Fibroblast of lung (primary cell): Measurements from ENCODE around the gene SNN. TPM values are rescaled to one million over a fixed set of nuclear protein-coding genes. Genes with fewer than 3 reads are reported as not detected.

ENCODE experiments used
- DNase-seq, 2 donors: peaks; one replicate each; pipeline versions ENCODE4 v3.0.0 to v3.0.0-alpha.2; 2010; ENCODE audit warnings: low read depth in 2 of 2
- H2AFZ ChIP-seq: 2 replicates; pipeline ENCODE4 v1.5.1; 2012; ENCODE audit warnings: low read length, control low read depth, inconsistent platforms
- H3K27ac ChIP-seq: 2 replicates; pipeline ENCODE4 v1.5.1; 2011; ENCODE audit warnings: low read length, control low read depth; ENCODE audit not compliant: insufficient read depth
- H3K27me3 ChIP-seq: 2 replicates; pipeline ENCODE4 v1.5.1; 2011; ENCODE audit warnings: mild to moderate bottlenecking, low read length; ENCODE audit not compliant: control insufficient read depth, insufficient read depth
- H3K36me3 ChIP-seq: 2 replicates; pipeline ENCODE4 v1.5.1; 2011; ENCODE audit warnings: low read length; ENCODE audit not compliant: control insufficient read depth, insufficient read depth
- H3K4me1 ChIP-seq: 2 replicates; pipeline ENCODE4 v1.5.1; 2011; ENCODE audit warnings: low read length; ENCODE audit not compliant: control insufficient read depth, insufficient read depth; ENCODE audit errors: extremely low read depth
- H3K4me2 ChIP-seq: 2 replicates; pipeline ENCODE4 v1.5.1; 2011; ENCODE audit warnings: low read length, control low read depth; ENCODE audit not compliant: insufficient read depth; ENCODE audit errors: extremely low read depth
- H3K4me3 ChIP-seq, 4 experiments: fragments of 200-600 bp in 1 of 4; sonication (generic) in 1 of 4; replicated peaks in 1 of 4; 2 replicates each; pipeline ENCODE4 v1.5.1; 2011 to 2016; ENCODE audit warnings: low read length in 4 of 4, low read depth in 3 of 4, mild to moderate bottlenecking in 3 of 4, control low read depth in 2 of 4, inconsistent platforms in 1 of 4, mixed read lengths in 1 of 4; ENCODE audit not compliant: insufficient read depth in 1 of 4; ENCODE audit errors: control extremely low read depth in 1 of 4
- H3K79me2 ChIP-seq: 2 replicates; pipeline ENCODE4 v1.5.1; 2012; ENCODE audit warnings: mild to moderate bottlenecking, low read length, inconsistent platforms; ENCODE audit not compliant: control insufficient read depth, insufficient read depth
- H3K9ac ChIP-seq: 2 replicates; pipeline ENCODE4 v1.5.1; 2011; ENCODE audit warnings: mild to moderate bottlenecking, low read length, control low read depth; ENCODE audit not compliant: insufficient read depth
- H3K9me3 ChIP-seq: 2 replicates; pipeline ENCODE4 v1.5.1; 2012; ENCODE audit warnings: low read depth, low read length; ENCODE audit not compliant: control insufficient read depth, insufficient read depth
- H4K20me1 ChIP-seq: 2 replicates; pipeline ENCODE4 v1.5.1; 2011; ENCODE audit warnings: low read length; ENCODE audit not compliant: control insufficient read depth, insufficient read depth; ENCODE audit errors: extremely low read depth
- EZH2 ChIP-seq: IDR thresholded peaks from 2 replicates; pipeline ENCODE4 v1.5.1; 2012; ENCODE audit warnings: low read length, control low read depth, mild to moderate bottlenecking; ENCODE audit errors: missing control alignments
- polyA plus RNA-seq, 2 donors: library from polyadenylated mRNA; depleted of rRNA in 1 of 2; stranded (reverse) in 1 of 2; unstranded in 1 of 2; fragments of >200 nt; gene quantifications; 2 replicates each; pipeline ENCODE4 v1.2.1, GENCODE V29; 2011 to 2012; ENCODE audit warnings: missing spikeins in 1 of 2
- total RNA-seq: library from RNA; depleted of rRNA; stranded (reverse); fragments of >200 nt; gene quantifications from 2 replicates; pipeline ENCODE4 v1.2.1, GENCODE V29; 2014
- TF ChIP-seq, protein P1 (sequence below), 2 donors: IDR thresholded peaks in 1 of 2; conservative IDR thresholded peaks in 1 of 2; 1 replicate in 1 of 2; 2 replicates in 1 of 2; pipeline ENCODE4 v1.5.1; 2011 to 2012; ENCODE audit warnings: low read length in 2 of 2, control low read depth in 1 of 2, inconsistent platforms in 1 of 2, low read depth in 1 of 2, mild to moderate bottlenecking in 1 of 2

SNN gene
- total and polyA plus RNA-seq, 2 donors (not counting 1 experiment from before 2014, with no cell fraction given): 17.5 to 24.9 TPM

GRCh38 chr16:11621539-11621919, 46.7 kb upstream of the SNN start:
- Histone ChIP-seq H3K27ac (peak overlapping the region; percentile 23), H3K27me3 (no peaks in the 10 kb centered on the region), H2AFZ (peak overlapping the region; percentile 52), H3K4me3 (peak overlapping the region in 2 of 4 experiments; percentile 1 to 18), H4K20me1 (no peaks in the 10 kb centered on the region), H3K36me3 (no peaks in the 10 kb centered on the region), H3K4me2 (peak overlapping the region; percentile 71), H3K79me2 (no peaks in the 10 kb centered on the region), H3K9me3 (no peaks in the 10 kb centered on the region), H3K9ac (no peak overlapping the region), H3K4me1 (peaks cover 8% of the 10 kb centered on the region)
- no peak for TF ChIP-seq EZH2
- TF ChIP-seq, protein P1, sequence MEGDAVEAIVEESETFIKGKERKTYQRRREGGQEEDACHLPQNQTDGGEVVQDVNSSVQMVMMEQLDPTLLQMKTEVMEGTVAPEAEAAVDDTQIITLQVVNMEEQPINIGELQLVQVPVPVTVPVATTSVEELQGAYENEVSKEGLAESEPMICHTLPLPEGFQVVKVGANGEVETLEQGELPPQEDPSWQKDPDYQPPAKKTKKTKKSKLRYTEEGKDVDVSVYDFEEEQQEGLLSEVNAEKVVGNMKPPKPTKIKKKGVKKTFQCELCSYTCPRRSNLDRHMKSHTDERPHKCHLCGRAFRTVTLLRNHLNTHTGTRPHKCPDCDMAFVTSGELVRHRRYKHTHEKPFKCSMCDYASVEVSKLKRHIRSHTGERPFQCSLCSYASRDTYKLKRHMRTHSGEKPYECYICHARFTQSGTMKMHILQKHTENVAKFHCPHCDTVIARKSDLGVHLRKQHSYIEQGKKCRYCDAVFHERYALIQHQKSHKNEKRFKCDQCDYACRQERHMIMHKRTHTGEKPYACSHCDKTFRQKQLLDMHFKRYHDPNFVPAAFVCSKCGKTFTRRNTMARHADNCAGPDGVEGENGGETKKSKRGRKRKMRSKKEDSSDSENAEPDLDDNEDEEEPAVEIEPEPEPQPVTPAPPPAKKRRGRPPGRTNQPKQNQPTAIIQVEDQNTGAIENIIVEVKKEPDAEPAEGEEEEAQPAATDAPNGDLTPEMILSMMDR (conservative IDR thresholded peaks at IDR 0.05 in 1 of 2, IDR thresholded peaks at IDR 0.05 in 1 of 2; ENCODE audit: low read depth in 1 of 2, low read length in 2 of 2): no peak
- DNase-seq: no peak

DNA sequence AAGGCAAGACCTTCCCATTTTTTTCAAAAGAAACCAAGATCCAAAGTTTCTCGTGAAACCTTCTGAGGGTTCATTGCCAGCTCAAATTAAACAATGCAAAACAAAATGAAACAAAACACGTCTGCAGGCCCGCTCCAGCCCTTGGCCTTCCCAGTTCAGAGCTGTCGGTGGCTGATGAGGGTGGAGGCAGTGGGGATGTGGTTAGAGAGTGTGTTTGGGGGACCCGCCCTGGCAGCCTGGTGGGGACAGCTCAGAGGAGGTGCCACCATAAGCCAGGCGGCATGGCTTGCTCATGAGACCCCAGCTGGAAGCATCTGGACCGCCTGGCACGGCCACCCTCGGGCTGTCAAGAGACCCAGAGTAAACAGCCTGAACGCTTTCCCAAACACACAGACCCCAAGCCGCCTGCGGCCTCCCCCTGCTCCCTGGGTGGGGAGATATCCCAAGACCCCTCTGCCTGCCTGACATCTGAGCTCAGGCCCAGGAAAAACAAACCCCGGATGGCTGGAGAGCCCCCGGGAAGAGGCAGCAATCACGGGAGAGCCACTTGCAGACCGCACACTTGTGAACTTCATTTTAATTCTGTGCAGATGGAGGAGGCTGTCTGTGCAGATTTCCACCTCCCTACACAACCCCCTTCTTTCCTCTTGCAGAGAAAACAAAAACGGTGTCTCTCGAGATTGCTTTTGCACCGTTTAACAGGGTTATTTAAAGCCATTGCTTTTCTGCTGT, 46.2 kb upstream of the SNN start:
- no peaks in the 10 kb centered on the region for H3K9me3 ChIP-seq
- no peaks in the 10 kb centered on the region for H4K20me1 ChIP-seq
- peak overlapping the region; percentile 64 for H2AFZ ChIP-seq
- DNase-seq: peak in 1 of 2 donors; percentile 69
- H3K4me1 ChIP-seq: peaks cover 8% of the 10 kb centered on the region
- peak overlapping the region in 2 of 4 experiments; percentile 1 to 18 for H3K4me3 ChIP-seq
- peak overlapping the region; percentile 0 for H3K9ac ChIP-seq
- peak overlapping the region; percentile 71 for H3K4me2 ChIP-seq
- no peaks in the 10 kb centered on the region for H3K27me3 ChIP-seq
- H3K36me3 ChIP-seq: no peaks in the 10 kb centered on the region
- no peak for TF ChIP-seq EZH2
- TF ChIP-seq, protein P1 (conservative IDR thresholded peaks at IDR 0.05 in 1 of 2, IDR thresholded peaks at IDR 0.05 in 1 of 2; ENCODE audit: low read depth in 1 of 2, low read length in 2 of 2): no peak
- H3K27ac ChIP-seq: peak overlapping the region; percentile 24
- no peaks in the 10 kb centered on the region for H3K79me2 ChIP-seq

GRCh38 chr16:11624205-11624604, 44.0 kb upstream of the SNN start:
- H3K27me3 ChIP-seq: no peaks in the 10 kb centered on the region
- no peak overlapping the region for H3K4me3 ChIP-seq
- H3K36me3 ChIP-seq: no peaks in the 10 kb centered on the region
- DNase-seq: no peak
- H3K27ac ChIP-seq: no peak overlapping the region
- no peaks in the 10 kb centered on the region for H3K9me3 ChIP-seq
- TF ChIP-seq EZH2: no peak
- TF ChIP-seq, protein P1 (conservative IDR thresholded peaks at IDR 0.05 in 1 of 2, IDR thresholded peaks at IDR 0.05 in 1 of 2; ENCODE audit: low read depth in 1 of 2, low read length in 2 of 2): no peak
- no peaks in the 10 kb centered on the region for H3K79me2 ChIP-seq
- no peaks in the 10 kb centered on the region for H4K20me1 ChIP-seq
- no peak overlapping the region for H3K9ac ChIP-seq
- H3K4me2 ChIP-seq: no peak overlapping the region
- no peak overlapping the region for H2AFZ ChIP-seq
- H3K4me1 ChIP-seq: peaks cover 8% of the 10 kb centered on the region
